Panc1 (cell line): ENCODE data around the gene GPHN. TPM values are rescaled to one million over a fixed set of nuclear protein-coding genes. Genes with fewer than 3 reads are reported as not detected.

Experiments
- ATAC-seq: fragments of 200-7000 bp; cut with Tn5 transposase; 2 replicates; pipeline ENCODE4 v1.9.1; 2020; ENCODE audit warnings: mild to moderate bottlenecking, moderate library complexity
- BruUV-seq: library from RNA; stranded (reverse); fragments of 400-500 nt; replicated peaks from 2 replicates; lab custom pipeline; 2021; lab: Mats Ljungman, UMichigan
- CTCF ChIA-PET: fragments of 300-600 bp; sonication (Branson Sonifier 250); formaldehyde crosslinking; loops from one replicate; lab custom pipeline; 2022; ENCODE audit warnings: antibody characterized with exemption; lab: Charles Lee
- POLR2A ChIA-PET: fragments of 300-600 bp; sonication (Branson Sonifier 250); formaldehyde crosslinking; loops from one replicate; lab custom pipeline; 2022; ENCODE audit warnings: antibody characterized with exemption; lab: Charles Lee
- DNase-seq: peaks from one replicate; pipeline ENCODE4 v3.0.0-alpha.2; 2010; ENCODE audit warnings: low read depth, low spot score
- H3K27ac ChIP-seq: 2 replicates; pipeline ENCODE4 v1.5.1; 2011; ENCODE audit warnings: mild to moderate bottlenecking, low read length, inconsistent platforms
- H3K27me3 ChIP-seq: fragments of 200-500 bp; sonication (Bioruptor generic); 2 replicates; pipeline ENCODE4 v1.6.0; 2014; ENCODE audit warnings: low read length, inconsistent platforms; ENCODE audit not compliant: control insufficient read depth, insufficient read depth
- H3K36me3 ChIP-seq: fragments of 200-500 bp; sonication (Bioruptor generic); 2 replicates; pipeline ENCODE4 v1.5.1; 2014; ENCODE audit warnings: inconsistent platforms, mild to moderate bottlenecking, low read length, moderate library complexity; ENCODE audit not compliant: control insufficient read depth, insufficient read depth
- H3K4me1 ChIP-seq: 2 replicates; pipeline ENCODE4 v1.5.1; 2011; ENCODE audit warnings: inconsistent platforms, mild to moderate bottlenecking, low read length, moderate library complexity; ENCODE audit not compliant: control insufficient read depth, insufficient read depth
- H3K4me3 ChIP-seq, 2 experiments: 2 replicates each; pipeline ENCODE4 v1.5.1; 2011 to 2012; ENCODE audit warnings: low read depth in 2 of 2, low read length in 2 of 2, mild to moderate bottlenecking in 2 of 2, inconsistent platforms in 1 of 2, moderate library complexity in 1 of 2
- H3K9me3 ChIP-seq: fragments of 200-500 bp; sonication (Bioruptor generic); 2 replicates; pipeline ENCODE4 v1.5.1; 2014; ENCODE audit warnings: low read depth, mild to moderate bottlenecking, inconsistent platforms, low read length, moderate library complexity; ENCODE audit not compliant: control insufficient read depth, insufficient read depth
- CTCF ChIP-seq: fragments of 450-650 bp; IDR thresholded peaks from 2 replicates; pipeline ENCODE4 v1.5.1; 2017; ENCODE audit warnings: mild to moderate bottlenecking
- POLR2AphosphoS5 ChIP-seq: IDR thresholded peaks from 2 replicates; pipeline ENCODE4 v1.6.1; 2012; ENCODE audit warnings: mild to moderate bottlenecking, low read depth, low read length, moderate library complexity
- REST ChIP-seq, 2 experiments: IDR thresholded peaks; 2 replicates each; pipeline ENCODE4 v1.6.1; 2011 to 2012; ENCODE audit warnings: low read depth in 2 of 2, control low read depth in 1 of 2, low read length in 1 of 2, mild to moderate bottlenecking in 1 of 2, moderate library complexity in 1 of 2; ENCODE audit not compliant: insufficient read depth in 1 of 2
- SIN3A ChIP-seq: IDR thresholded peaks from 2 replicates; pipeline ENCODE4 v1.6.1; 2012; ENCODE audit warnings: low read depth, mild to moderate bottlenecking, low read length, moderate library complexity, borderline replicate concordance; ENCODE audit not compliant: insufficient read depth
- TCF7L2 ChIP-seq: IDR thresholded peaks from 2 replicates; pipeline ENCODE4 v1.6.1; 2011; ENCODE audit warnings: mild to moderate bottlenecking, low read depth, low read length, inconsistent platforms
- in situ Hi-C: cut with HindIII; loops from 2 replicates; pipeline ENCODE4 v1.10.0; 2016; ENCODE audit warnings: low sequenced_read_pairs, low pct_unique_long_range_greater_than_20kb
- intact Hi-C: fragments of 100-400 bp; cut with micrococcal nuclease; formaldehyde crosslinking; loops from one replicate; pipeline ENCODE4 v1.10.0; 2022; ENCODE audit not compliant: unreplicated experiment
- total RNA-seq: library from RNA; stranded (reverse); gene quantifications from one replicate; pipeline ENCODE4 v1.2.1, GENCODE V29; 2021; ENCODE audit not compliant: unreplicated experiment

GPHN gene
- total RNA-seq, 1 experiment from 2014 or later: 26.6 TPM

GRCh38 chr14:67172056-67172455 lies 664.1 kb downstream of the GPHN start:
- no peak overlapping the region for H3K4me3 ChIP-seq
- no TSS peak for BruUV-seq
- intact Hi-C loops (no loop called here), in situ Hi-C loops (no loop called here)
- ChIA-PET POLR2A (no interaction called here), CTCF (no interaction called here)
- no peaks in the 10 kb centered on the region for H3K36me3 ChIP-seq
- no peak for ATAC-seq
- H3K4me1 ChIP-seq: peaks cover 9% of the 10 kb centered on the region; the same call in 1 of the 2 replicates
- H3K27ac ChIP-seq: peak overlapping the region; percentile 30; the same call in 1 of the 2 replicates
- no peaks in the 10 kb centered on the region for H3K27me3 ChIP-seq
- TF ChIP-seq TCF7L2: no peak
- no peak for TF ChIP-seq CTCF
- no peak for TF ChIP-seq SIN3A
- TF ChIP-seq REST (IDR thresholded peaks at IDR 0.05; ENCODE audit: insufficient read depth in 1 of 2, low read depth in 2 of 2, low read length in 1 of 2): no peak
- no peak for TF ChIP-seq POLR2AphosphoS5
- peaks cover 3% of the 10 kb centered on the region; the same call in 1 of the 2 replicates for H3K9me3 ChIP-seq
- DNase-seq: no peak

GRCh38 chr14:67172520-67172919 lies 664.6 kb downstream of the GPHN start:
- no TSS peak for BruUV-seq
- TF ChIP-seq CTCF (no peak), SIN3A (no peak), POLR2AphosphoS5 (no peak), REST (IDR thresholded peaks at IDR 0.05; ENCODE audit: insufficient read depth in 1 of 2, low read depth in 2 of 2, low read length in 1 of 2) (no peak), TCF7L2 (no peak)
- intact Hi-C loops (no loop called here), in situ Hi-C loops (no loop called here)
- no peak for DNase-seq
- ChIA-PET POLR2A (no interaction called here), CTCF (no interaction called here)
- H3K4me1 ChIP-seq: peaks cover 7% of the 10 kb centered on the region; the same call in 1 of the 2 replicates
- H3K9me3 ChIP-seq: peaks cover 3% of the 10 kb centered on the region; the same call in 1 of the 2 replicates
- H3K36me3 ChIP-seq: no peaks in the 10 kb centered on the region
- H3K27ac ChIP-seq: peak overlapping the region; percentile 44; the same call in 1 of the 2 replicates
- H3K4me3 ChIP-seq: no peak overlapping the region
- H3K27me3 ChIP-seq: no peaks in the 10 kb centered on the region
- no peak for ATAC-seq
